HK-2 (cell line): Measurements from ENCODE around the gene MIF4GD.
A peak's percentile ranks its signal among the peaks of the same experiment; 100 is the strongest.
"Not testable (repeated sequence)": the region's sequence is repeated elsewhere in the genome, so short reads cannot be mapped to it uniquely, and the experiment has no call there.

Experiments
- DNase-seq: peaks from one replicate; pipeline ENCODE4 v3.0.0-alpha.2; 2018; ENCODE audit not compliant: unreplicated experiment

Gene MIF4GD

DNA sequence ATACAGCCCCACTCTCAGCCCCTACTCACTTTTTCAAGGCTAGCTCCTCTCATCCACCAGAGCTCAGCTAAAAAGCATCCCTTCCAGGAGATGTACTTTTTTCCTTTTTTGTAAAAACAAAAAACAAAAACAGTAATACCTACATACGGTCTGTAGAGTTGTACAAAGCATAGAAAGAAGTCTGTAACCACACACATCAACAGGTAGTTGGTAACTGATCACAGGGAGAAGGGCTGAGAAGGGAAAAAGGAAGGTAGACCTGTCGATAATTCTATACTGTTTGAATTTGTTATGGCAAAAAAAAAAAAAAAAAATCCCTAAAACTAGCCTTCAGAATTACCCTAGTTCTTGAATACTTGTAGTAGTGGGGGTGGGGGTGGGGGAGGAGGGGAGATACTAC lies 17.3 kb upstream of the MIF4GD start:
- DNase-seq: no peak

GRCh38 chr17:75287221-75287620 lies 16.2 kb upstream of the MIF4GD start:
- no peak for DNase-seq

- no peak for DNase-seq
These were observed 14.1 kb upstream of the MIF4GD start for GRCh38 chr17:75285123-75285522.

GRCh38 chr17:75280189-75280588 lies 9.2 kb upstream of the MIF4GD start:
- not testable (repeated sequence) for DNase-seq

DNA sequence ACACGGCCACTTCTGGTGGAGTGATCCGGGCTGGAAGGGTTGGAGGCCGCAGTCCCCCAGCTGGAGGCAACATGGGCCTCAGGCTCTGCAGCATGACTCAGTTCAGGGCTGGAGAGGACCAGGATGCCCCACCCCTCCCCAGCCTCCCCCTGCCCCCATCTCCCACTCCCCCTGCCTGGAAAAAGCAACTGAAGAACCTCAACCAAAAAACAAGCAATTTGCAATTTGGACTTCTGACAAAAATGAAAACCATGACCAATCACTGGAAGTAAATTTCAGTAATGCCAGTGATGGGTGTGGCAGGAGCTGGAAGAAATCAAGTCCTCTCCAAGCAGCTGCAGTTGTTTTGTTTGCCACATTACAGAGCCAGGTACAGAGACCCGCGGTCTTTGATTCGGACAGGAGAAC lies 6.6 kb upstream of the MIF4GD start:
- no peak for DNase-seq

DNA sequence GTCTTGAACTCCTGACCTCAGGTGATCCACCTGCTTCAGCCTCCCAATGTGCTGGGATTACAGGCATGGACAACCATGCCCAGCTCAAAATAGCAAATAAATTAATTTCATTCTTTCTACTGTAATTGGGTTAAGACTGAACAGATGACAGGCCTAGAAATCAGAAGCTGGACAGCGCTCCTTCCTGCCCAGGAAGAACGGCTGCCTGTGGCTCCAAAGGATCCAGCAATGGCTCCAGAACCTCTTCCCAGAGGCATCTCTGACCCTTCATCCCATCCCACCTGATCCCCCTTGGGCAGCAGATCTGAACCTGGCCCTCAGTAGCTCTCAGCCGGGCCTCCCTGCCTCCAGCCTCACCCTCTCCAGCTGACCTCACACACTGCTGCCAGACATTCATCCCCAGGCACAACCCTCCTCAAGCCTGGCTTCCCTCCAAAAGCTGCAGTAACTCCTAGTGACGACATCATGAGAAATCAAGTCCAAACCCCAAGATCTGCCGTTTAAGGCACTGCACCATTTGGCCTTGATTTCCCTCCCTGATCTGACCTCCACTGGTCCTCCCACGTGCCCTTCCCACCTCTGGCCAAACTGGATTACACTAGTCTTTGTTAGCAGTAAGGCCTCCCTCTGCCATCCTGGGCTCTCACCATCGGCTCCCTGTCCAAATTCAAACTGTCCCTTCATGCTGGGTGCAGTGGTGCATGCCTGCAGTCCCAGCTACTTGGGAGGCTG lies 3.1 kb upstream of the MIF4GD start:
- DNase-seq: no peak

GRCh38 chr17:75272848-75273184 lies 1.8 kb upstream of the MIF4GD start:
- no peak for DNase-seq

DNA sequence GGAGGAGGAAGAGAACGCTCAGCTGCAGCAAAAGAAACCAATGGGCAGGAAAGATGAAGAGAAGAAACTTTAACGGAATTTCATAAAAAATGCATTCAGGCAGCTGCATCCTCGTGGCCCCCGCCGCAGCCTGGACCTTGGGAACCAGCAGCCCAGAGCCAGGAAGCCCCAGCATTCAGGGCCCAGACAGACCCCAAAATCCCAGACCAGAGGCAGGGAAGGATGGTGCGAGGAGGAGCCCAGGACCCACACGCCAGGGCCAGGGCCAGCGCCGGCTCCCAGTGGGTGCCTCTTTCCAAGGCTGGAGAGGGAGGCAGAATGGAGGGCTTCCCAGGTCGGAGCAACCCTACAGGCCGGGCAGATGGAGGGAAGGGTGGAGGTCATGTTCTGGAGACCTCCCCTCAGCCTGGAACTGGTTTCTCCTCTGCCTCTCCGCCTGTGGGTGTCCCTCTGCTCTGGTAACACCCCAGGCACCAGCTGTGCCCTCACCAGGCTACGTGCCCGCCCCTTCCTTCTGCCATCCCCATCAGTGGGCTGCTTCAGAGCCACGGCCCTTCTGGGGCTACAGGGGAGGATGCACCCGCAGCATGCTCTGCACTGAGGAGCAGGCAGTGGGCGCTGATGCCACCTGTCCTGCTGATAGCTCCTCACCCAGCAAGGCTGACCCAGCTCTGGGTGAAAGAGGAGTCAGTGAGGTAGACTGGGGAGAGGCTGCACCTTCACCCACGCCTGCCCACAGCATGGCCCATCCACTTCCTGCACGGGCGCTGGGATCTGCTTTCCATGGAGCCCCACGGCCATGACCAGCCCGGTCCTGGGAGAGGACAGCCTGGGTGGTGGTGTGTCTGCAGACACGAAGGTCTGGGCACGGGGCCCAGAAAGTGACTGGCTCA lies 1.2 kb upstream of the MIF4GD start:
- DNase-seq: no peak

GRCh38 chr17:75271233-75271954 lies 363 bp upstream of the MIF4GD start:
- peak; percentile 82 for DNase-seq

DNA sequence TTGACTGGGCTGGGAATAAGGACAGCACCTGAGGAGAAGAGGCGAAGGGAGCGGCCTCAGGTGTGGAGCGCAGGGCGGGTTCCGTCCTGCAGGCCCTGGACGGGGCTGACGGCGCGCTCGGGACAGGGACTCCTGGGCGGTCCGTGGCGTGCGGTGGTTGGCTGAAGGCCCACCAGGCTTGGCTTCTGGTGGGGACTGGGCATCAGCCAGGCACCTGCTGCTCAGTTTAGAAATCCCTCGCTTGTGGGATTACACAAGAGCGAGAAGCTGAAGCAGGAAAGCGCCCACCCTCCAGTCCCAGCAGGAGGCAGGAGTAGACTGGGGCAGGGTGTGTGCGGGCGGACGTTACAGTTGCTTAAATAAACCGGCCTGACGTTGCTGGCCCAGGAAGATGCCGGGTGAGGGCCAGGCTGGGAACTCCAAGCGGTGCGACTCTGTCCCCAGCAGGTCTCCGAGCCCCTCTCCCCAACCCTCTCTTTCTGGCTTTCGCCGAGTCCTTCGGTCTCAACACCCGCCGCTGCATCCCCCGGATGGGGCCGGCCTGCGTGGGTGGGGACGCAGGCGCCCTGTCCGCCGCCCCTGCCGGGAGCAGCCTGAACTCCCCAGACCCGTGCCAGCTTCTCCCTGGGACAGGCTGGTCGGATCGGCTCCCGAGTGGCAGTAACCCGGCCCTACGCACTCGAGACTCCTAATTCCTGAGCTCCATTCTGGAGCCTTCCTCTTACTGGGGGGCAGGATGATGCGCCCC lies 639 bp downstream of the MIF4GD start:
- DNase-seq: peak; percentile 79

DNA sequence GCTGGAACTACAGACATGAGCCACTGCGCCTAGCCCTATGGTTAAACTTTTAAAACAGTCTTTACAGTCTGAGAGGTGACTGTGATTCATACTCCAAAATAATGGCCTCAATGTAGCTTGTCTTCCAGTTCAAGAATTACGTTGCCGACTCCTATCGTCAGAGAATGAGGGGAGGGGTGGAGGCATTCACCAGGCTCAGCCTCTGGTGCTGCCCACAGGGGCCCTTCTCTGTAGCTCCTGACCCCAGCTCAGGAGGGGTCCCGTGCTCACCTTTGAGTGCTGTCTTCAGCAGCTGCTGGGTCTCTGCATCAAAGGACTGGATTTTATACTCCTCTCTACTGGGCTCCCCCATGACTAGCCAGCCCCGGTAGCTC lies 1.2 kb downstream of the MIF4GD start:
- no peak for DNase-seq

DNA sequence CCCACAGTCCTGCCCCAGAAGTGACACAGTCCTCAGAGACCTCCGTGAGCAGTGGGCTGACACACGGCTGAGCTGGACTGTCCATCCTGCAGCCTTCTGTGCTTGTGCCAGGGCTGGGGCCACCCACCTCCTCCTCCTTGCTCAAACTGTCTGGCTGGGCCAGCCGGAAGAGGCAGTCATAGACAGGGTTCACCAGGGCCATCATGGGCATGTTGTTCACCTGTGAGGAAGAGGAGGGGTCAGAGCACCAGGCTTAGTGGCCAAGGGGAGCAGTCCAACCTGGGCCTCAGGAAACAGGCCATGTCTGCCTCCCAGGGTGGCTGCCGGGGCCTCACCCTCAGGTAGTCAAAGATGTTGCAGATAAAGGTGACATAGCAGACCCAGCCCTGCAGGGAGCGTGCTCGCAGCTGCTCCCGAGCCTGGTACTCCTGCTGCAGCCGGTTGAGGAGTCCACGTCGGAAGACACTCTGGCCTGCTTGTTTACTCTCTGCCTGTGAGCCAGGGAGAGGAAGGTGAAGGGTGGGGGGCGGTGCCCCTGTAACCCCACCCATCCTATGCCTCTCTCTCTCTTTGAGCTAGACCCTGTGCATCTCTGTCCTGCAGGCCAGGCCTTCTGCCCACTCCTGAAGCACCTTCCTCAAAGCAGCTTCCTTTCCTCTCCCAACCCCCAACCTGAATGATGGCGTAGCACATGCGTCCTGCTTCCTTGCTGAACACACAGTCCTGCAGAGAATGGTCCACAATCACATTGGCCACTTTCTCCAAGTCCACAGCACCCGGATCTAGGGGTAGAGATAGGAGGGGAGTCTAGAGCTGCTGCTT lies 3.4 kb downstream of the MIF4GD start:
- no peak for DNase-seq

GRCh38 chr17:75267153-75267410 lies 3.9 kb downstream of the MIF4GD start:
- DNase-seq: no peak

DNA sequence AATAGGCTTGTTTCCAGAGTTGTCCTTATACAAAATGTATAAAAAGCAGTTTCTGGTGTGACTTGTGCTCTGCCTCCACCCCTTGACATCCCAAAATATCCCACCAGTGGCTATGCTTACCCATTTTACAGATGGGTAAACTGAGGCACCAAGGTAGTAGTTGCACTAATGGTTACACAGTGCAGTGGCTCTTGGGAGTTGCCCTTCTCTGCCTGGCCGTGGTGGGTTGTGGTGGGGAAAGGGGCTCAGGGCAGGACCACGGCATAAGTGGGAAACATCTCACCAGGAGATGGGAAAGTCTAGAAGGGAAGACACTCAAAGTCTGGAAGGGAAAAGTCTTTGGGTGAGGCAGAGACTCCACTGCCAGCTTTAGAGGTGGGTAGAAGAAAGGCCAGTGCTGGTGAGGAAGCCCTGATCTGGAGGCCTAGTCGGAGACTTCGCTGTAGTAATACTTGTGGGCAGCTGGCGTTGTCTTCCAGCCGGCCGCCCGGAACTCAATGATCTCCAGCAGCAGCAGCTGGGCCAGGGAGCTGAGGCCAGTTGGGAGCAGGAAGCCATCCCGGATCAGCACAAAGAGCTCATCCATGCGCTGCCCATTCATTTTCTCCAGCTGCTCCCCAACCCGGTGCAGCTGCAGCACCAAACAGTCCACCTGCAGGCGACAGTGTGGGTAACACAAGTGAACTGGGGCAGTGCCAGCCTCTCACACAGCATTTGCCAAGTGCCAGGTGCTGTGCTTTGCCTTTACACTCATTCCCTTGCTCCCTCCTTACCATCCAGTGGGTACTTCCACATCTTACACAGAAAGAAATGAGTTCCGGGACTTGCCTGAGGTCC lies 4.5 kb downstream of the MIF4GD start:
- no peak for DNase-seq

DNA sequence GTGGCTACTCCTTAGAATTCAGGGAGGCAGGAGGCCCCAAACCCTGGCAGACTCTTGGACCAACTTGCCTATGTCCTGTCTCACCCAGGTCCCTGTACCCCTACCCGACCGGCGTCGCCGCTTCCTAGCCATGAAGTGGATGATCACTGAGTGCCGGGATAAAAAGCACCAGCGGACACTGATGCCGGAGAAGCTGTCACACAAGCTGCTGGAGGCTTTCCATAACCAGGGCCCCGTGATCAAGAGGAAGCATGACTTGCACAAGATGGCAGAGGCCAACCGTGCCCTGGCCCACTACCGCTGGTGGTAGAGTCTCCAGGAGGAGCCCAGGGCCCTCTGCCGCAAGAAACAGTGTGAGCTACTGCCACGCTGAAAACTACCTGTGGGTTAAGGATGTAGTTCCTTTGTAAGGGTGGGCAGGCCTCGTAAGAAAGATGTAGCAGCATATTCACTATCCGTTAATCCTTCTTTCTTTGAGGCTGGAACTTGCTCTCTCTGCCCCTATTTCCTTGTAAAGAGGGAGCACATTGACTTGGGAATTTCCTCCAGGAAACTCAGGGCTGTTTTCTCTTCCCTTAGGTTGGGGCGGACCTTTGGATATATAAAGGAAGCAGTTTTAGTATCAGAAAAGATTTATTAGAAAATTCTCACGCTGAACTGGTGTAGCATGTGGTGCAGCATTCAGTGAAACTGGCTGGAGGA lies 5.3 kb downstream of the MIF4GD start:
- DNase-seq: no peak

GRCh38 chr17:75263055-75263454 lies 8.0 kb downstream of the MIF4GD start:
- DNase-seq: no peak

DNA sequence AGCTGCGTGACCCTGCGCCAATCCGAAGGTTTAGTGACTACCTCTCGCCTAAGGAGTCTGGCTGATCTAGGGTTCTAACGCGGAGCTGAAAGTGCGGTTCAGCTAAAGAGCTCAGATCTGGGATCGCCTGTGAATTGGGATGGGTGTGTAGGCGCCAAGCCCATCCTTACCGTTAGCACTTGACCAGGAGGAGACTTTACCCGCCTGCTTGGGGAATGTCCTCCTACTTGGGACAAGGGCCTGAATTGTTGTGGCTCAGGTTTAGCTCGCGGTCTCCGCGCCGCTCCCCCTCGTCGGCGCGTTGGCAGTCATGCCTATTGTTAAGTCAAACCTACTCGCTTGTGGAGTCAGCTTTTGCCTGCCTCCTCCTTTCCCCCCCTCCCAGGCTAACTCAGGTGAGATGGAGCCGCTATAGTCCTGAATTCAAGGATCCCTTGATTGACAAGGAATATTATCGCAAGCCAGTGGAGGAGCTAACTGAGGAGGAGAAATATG lies 8.9 kb downstream of the MIF4GD start:
- no peak for DNase-seq

GRCh38 chr17:75261336-75262111 lies 9.5 kb downstream of the MIF4GD start, which contains the start of the genes GGA3 and MRPS7:
Gene GGA3, minus strand, starts transcription at chr17:75261606. Its CDS starts 19 bp downstream, at chr17:75261587.
Gene MRPS7, plus strand, starts transcription at chr17:75261879. Its CDS starts 22 bp downstream, at chr17:75261901.
- DNase-seq: peak; percentile 95
